UCSD-AML1 (cell line): ENCODE data around the gene COL4A1.

Source experiments
- DNase-seq: peaks from one replicate; lab custom pipeline; 2025; ENCODE audit not compliant: unreplicated experiment; lab: John Stamatoyannopoulos, UW

The COL4A1 gene

GRCh38 chr13:110123041-110123809 is 183.7 kb downstream of the COL4A1 start:
- no peak for DNase-seq

- DNase-seq: no peak
These were observed 185.4 kb downstream of the COL4A1 start for GRCh38 chr13:110121422-110122083.

GRCh38 chr13:110119935-110120905 is 186.7 kb downstream of the COL4A1 start:
- DNase-seq: no peak

GRCh38 chr13:110118106-110118505 is 188.9 kb downstream of the COL4A1 start:
- no peak for DNase-seq

GRCh38 chr13:110116072-110116487 is 190.9 kb downstream of the COL4A1 start:
- peak; percentile 48 for DNase-seq

GRCh38 chr13:110115591-110115990 is 191.4 kb downstream of the COL4A1 start:
- no peak for DNase-seq

- DNase-seq: no peak
These were observed 192.6 kb downstream of the COL4A1 start for GRCh38 chr13:110114316-110114715.

GRCh38 chr13:110113284-110113764 is 193.6 kb downstream of the COL4A1 start:
- peak; percentile 21 for DNase-seq

- peak; percentile 24 for DNase-seq
These were observed 194.6 kb downstream of the COL4A1 start for GRCh38 chr13:110112379-110112778.

- no peak for DNase-seq
These were observed 196.2 kb downstream of the COL4A1 start for GRCh38 chr13:110110783-110111182.

- no peak for DNase-seq
These were observed 197.0 kb downstream of the COL4A1 start for GRCh38 chr13:110109910-110110309.

- no peak for DNase-seq
These were observed 197.7 kb downstream of the COL4A1 start for GRCh38 chr13:110109140-110109783.

GRCh38 chr13:110108348-110109139 is 198.4 kb downstream of the COL4A1 start:
- DNase-seq: peak; percentile 52

- no peak for DNase-seq
These were observed 199.2 kb downstream of the COL4A1 start for GRCh38 chr13:110107568-110108347.

GRCh38 chr13:110106726-110107125 is 200.2 kb downstream of the COL4A1 start:
- DNase-seq: no peak

GRCh38 chr13:110105136-110105535 is 201.8 kb downstream of the COL4A1 start:
- no peak for DNase-seq

GRCh38 chr13:110103534-110103933 is 203.4 kb downstream of the COL4A1 start:
- DNase-seq: no peak

- no peak for DNase-seq
These were observed 203.9 kb downstream of the COL4A1 start for GRCh38 chr13:110103026-110103425.

GRCh38 chr13:110102053-110102452 is 204.9 kb downstream of the COL4A1 start:
- DNase-seq: no peak
